Activated naive CD8-positive, alpha-beta T cell treated with anti-CD3 and anti-CD28 coated beads for 36 hours (primary cell): ENCODE results near the gene UBE2M. TPM values are rescaled to one million over a fixed set of nuclear protein-coding genes. Genes with fewer than 3 reads are reported as not detected.
"Not testable (repeated sequence)": the region's sequence is repeated elsewhere in the genome, so short reads cannot be mapped to it uniquely, and the experiment has no call there.

Experiments
- DNase-seq: peaks from one replicate; pipeline ENCODE4 v3.0.0; 2021
- H3K27ac Mint-ChIP-seq: one replicate; pipeline ENCODE4 v1.8.0; 2022; ENCODE audit warnings: mild to moderate bottlenecking, moderate library complexity, mixed read lengths
- H3K27me3 Mint-ChIP-seq: one replicate; pipeline ENCODE4 v1.8.0; 2022; ENCODE audit warnings: mild to moderate bottlenecking, mixed read lengths
- H3K36me3 Mint-ChIP-seq: one replicate; pipeline ENCODE4 v1.8.0; 2021; ENCODE audit warnings: mild to moderate bottlenecking, mixed read lengths
- H3K4me1 Mint-ChIP-seq: one replicate; pipeline ENCODE4 v1.8.0; 2021; ENCODE audit warnings: mixed read lengths
- H3K4me3 Mint-ChIP-seq: one replicate; pipeline ENCODE4 v1.8.0; 2022; ENCODE audit warnings: mild to moderate bottlenecking, moderate library complexity, mixed read lengths
- H3K9me3 Mint-ChIP-seq: one replicate; pipeline ENCODE4 v1.8.0; 2022; ENCODE audit warnings: mixed read lengths
- total RNA-seq, 2 experiments: library from RNA; stranded (reverse); gene quantifications; one replicate each; pipeline ENCODE4 v1.2.3, GENCODE V29; 2021

UBE2M gene
- 100 to 1,000 TPM; 154 to 162 TPM for total RNA-seq

DNA sequence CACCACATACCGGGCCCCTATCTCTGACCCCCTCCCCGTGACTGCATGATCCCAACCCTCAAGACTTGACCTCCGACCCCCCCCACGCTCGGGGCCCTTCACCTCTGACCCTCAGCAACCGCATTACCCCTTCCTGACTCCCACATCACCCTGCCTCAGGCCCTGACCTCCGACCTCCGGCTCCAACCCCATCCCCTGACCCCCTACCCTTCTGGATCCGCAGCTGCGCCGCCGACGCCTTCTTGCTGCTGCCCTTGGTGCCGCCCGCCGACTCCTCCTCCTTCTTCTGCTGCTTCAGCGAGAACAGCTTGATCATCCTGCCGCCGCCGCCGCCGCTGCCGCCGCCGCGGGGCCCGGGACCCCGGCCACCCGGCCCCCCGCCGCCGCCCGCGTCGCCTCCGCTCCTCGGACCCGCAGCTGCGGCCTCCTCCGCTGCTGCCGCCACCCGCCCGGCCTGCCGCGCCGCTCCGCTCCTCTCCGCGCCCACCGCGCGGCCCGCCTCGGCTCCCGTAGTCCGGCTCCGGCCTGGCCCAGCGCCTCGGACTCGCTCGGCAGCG is at the start of gene UBE2M:
Gene UBE2M, minus strand, starts transcription at position 546 of the 557 bp plus-strand sequence. Its CDS starts 230 bp downstream, at position 316.
- Mint-ChIP-seq H3K27ac (peak within 1 kb of the TSS; percentile 100), H3K27me3 (no peaks in the 10 kb centered on the region), H3K36me3 (peaks cover 60% of the 10 kb centered on the region), H3K4me3 (peak within 1 kb of the TSS; percentile 99), H3K9me3 (no peaks in the 10 kb centered on the region), H3K4me1 (peaks cover 45% of the 10 kb centered on the region)
- no peak for DNase-seq

DNA sequence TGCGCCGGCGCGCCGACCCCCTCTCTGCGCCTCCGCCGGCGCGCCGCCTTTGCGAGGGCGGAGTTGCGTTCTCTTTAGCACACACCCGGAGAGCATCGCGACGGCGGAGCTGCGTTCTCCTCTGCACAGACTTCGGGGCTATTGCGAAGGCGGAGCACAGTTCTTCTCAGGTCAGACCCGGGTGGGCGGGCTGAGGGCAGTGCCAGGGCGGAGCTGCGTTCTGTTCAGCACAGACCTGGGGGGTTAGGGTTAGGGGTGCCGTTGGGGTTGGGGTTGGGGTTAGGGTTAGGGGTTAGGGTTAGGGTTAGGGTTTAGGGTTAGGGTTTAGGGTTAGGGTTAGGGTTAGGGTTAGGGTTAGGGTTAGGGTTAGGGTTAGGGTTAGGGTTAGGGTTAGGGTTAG is 48.8 kb upstream of the UBE2M start:
- not testable (repeated sequence) for H3K4me1 Mint-ChIP-seq, H3K9me3 Mint-ChIP-seq, DNase-seq, H3K27me3 Mint-ChIP-seq, H3K36me3 Mint-ChIP-seq, H3K27ac Mint-ChIP-seq, H3K4me3 Mint-ChIP-seq

DNA sequence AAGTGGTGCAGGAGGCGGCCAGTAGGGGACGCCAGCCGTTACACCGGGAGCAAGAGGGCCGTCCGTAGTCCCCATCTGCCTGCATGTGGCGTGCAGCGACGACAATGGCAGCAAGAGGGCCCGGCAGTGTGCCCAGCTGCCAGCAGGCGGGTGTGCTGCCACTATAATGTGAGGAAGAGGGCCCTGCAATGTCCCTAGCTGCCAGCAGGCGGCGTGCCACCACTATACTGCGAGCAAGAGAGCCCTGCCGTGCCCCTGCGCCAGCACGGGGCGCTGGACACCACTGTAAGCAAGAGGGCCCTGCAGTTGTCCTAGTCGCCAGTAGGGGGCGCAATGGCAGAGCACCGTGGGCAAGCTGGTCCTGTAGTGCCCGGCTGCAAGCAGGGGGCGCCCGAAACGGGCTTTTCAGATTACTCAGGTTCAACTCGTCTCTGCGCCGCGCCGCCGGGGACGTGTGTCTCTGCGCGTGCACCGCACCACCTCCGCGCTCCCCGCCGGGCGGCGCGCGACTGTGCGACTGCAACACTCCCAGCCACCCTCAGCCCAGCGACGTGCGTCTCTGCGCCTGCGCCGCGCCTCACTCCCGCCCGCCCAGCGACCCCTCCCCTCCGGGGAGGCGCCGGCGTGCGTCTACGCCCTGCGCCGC is 48.0 kb upstream of the UBE2M start:
- H3K27me3 Mint-ChIP-seq, H3K27ac Mint-ChIP-seq, H3K4me1 Mint-ChIP-seq, H3K9me3 Mint-ChIP-seq, DNase-seq, H3K4me3 Mint-ChIP-seq, H3K36me3 Mint-ChIP-seq: not testable (repeated sequence)

DNA sequence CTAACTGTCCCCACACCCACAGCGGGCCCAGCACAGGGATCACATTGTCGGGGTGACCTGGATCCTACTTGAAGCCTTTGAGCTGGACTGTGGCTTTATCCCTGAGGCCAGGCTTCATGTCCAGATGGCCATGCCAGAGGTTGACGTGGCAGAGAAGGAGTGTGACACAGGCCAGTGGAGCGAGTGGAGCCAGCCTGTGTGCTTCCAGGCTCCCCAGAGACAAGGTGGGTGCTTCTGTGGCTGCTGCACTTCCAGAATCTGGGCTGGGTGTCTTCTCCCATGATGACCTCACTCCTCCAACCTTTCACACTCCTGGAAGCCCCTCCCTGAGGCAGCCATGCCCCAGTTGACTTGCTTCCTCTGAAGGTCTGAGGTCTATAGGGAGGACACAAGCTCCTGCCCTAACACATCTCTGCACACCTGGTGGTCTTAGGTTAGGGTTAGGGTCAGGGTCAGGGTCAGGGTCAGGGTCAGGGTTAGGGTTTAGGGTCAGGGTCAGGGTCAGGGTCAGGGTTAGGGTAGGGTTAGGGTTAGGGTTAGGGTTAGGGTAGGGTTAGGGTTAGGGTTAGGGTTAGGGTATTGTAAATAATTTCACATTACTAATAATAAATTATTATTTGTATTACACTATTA is 27.8 kb upstream of the UBE2M start:
- H3K36me3 Mint-ChIP-seq, result peaks cover 14% of the 10 kb centered on the region
- no peak for DNase-seq
- H3K4me3 Mint-ChIP-seq, result no peak overlapping the region
- no peak overlapping the region for H3K27ac Mint-ChIP-seq
- no peaks in the 10 kb centered on the region for H3K27me3 Mint-ChIP-seq
- H3K4me1 Mint-ChIP-seq, result peaks cover 4% of the 10 kb centered on the region
- no peaks in the 10 kb centered on the region for H3K9me3 Mint-ChIP-seq

DNA sequence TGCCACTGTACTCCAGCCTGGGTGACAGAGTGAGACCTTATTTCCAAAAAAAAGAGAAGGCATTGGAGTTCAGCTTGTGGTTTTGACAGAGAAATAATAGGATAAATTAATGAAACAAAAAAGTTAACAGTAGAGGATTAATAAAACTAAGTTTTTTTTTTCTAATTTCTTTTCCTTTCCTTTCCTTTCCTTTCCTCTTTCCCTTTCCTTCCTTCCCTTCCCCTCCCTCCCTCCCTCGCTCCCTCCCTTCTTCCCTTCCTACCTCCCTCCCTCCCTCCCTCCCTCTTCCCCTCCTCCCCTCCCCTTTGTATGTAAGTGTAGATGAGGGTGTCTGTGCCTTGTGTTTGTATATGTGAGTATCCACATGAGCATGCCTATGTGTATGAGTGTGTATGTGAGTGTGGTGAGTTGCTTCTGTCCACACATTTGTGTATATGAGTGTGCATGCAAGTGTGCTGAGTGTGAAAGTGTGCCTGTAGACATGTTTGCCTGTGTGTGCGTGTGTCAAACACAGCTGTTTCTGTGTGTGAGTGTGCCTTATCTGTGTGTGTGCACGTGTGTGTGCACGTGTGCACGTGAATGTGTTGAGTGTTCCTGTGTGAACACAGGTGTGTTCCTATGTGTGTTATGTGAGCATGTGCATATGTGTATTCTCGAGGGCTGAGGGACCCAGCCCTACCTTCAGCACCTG is 27.2 kb upstream of the UBE2M start:
- H3K9me3 Mint-ChIP-seq, result no peaks in the 10 kb centered on the region
- H3K27ac Mint-ChIP-seq, result no peak overlapping the region
- no peak overlapping the region for H3K4me3 Mint-ChIP-seq
- DNase-seq, result no peak
- H3K27me3 Mint-ChIP-seq, result no peaks in the 10 kb centered on the region
- H3K4me1 Mint-ChIP-seq, result peaks cover 9% of the 10 kb centered on the region
- H3K36me3 Mint-ChIP-seq, result peaks cover 15% of the 10 kb centered on the region

DNA sequence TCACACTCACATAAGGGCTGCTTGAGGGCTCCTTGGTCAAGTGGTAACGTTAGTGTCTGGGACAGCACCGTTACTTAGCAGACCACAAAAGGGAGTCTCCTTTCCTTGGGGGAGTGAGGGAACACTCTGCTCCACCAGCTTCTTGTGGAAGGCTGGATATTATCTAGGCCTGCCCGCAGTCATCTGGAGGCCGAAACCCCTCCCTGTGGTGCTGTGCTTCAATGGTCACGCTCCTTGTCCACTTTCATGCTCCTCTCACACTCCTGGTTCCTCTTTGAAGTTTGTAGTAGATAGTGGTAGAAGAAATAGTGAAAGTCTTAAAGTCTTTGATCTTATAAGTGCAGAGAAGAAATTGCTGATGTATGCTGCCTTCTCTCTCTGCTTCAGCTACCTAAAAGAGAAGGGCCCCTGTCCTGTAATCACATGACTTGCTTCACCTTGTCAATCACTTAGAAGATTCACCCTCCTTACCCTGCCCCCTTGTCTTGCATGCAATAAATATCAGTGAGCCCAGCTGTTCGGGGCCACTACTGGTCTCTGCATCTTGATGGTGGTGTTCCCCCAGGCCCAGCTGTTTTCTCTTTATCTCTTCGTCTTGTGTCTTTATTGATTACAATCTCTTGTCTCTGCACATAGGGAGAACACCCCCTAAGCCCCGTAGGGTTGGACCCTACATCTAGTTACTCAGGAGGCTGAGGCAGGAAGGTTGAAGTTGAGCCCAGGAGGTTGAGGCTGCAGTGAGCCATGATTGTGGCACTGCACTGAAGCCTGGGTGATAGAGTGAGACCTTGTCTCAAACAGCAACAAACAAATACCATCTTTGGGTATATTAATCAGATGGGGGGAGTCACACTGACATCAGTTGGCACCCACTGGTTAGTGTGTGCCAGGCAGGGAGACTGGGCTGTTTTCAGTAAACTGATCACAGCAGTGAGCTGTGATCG is 26.4 kb upstream of the UBE2M start:
- H3K36me3 Mint-ChIP-seq, result peaks cover 15% of the 10 kb centered on the region

DNA sequence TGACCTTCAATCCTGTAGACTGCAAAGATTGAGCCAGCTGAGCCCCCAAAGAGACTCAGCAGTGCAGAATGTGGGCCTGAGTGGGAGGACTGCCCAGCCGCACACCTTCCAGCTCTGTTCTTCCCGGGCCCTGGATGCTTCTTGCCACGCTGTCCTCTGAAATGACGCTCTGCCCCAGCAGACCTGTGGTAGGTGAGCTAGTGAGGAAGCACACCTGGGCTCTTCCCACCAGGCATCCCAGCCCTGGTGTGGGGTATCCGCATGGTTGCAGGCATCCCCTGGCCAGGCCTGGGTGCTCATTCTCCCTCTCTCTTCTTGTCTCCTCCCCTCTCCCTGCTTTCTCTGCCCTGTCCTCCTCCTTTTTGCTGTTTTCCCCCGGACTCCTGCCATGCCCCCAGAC is 24.6 kb upstream of the UBE2M start:
- no peak overlapping the region for H3K4me3 Mint-ChIP-seq
- no peaks in the 10 kb centered on the region for H3K9me3 Mint-ChIP-seq
- DNase-seq, result no peak
- H3K36me3 Mint-ChIP-seq, result peaks cover 15% of the 10 kb centered on the region
- H3K27ac Mint-ChIP-seq, result no peak overlapping the region
- no peaks in the 10 kb centered on the region for H3K27me3 Mint-ChIP-seq
- H3K4me1 Mint-ChIP-seq, result peaks cover 26% of the 10 kb centered on the region

More for the DNA sequence above, 26.4 kb upstream of the UBE2M start:
- Mint-ChIP-seq H3K27ac (peak overlapping the region; percentile 59), H3K4me1 (peaks cover 9% of the 10 kb centered on the region), H3K9me3 (no peaks in the 10 kb centered on the region), H3K4me3 (no peak overlapping the region), H3K27me3 (no peaks in the 10 kb centered on the region)
- no peak for DNase-seq

DNA sequence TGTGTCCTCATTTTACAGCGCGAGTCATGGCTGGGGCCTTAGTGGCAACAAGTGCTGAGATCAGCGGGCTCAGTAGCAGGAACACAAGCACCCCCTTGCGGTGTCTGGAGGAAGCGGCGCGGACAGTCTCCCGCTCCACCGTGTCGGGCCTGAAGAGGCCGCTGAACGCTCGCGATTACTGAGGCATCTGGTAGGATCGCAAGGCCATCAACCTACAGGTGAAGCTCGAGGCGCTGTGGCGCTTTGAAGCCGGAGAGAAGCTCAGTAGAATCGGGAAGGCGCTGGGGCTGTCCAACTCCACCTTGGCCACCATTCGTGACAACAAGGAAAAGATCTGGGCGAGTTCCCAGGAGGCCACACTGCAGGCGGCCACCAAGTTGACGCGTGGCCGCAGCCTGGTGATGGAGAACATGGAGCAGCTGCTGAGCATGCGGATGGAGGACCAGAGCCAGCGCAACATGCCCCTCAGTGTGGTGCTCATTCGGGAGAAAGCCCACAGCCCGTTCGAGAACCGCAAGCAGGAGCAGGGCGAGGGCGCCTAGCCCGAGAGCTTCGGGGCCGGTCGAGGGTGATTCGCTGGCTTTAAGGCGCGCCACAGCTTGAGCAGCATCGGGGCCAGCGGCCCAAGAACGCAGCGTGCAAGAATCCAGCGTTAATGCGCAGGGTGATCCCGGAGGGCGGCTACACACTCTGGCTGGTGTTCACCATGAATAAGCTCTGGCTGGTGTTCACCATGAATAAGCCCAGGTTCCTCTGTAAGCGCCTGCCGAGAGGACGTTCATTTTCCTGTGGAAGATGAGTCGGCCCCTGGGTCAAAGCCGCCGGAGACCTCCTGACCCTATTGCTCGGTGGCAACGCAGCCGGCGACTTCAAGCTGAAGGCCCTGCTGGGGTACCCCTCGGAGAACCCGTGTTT is 23.1 kb upstream of the UBE2M start:
- DNase-seq, result peak; percentile 89
- peaks cover 15% of the 10 kb centered on the region for H3K36me3 Mint-ChIP-seq
- H3K27me3 Mint-ChIP-seq, result no peaks in the 10 kb centered on the region
- H3K27ac Mint-ChIP-seq, result peak overlapping the region; percentile 69
- no peaks in the 10 kb centered on the region for H3K9me3 Mint-ChIP-seq
- peaks cover 28% of the 10 kb centered on the region for H3K4me1 Mint-ChIP-seq
- no peak overlapping the region for H3K4me3 Mint-ChIP-seq

DNA sequence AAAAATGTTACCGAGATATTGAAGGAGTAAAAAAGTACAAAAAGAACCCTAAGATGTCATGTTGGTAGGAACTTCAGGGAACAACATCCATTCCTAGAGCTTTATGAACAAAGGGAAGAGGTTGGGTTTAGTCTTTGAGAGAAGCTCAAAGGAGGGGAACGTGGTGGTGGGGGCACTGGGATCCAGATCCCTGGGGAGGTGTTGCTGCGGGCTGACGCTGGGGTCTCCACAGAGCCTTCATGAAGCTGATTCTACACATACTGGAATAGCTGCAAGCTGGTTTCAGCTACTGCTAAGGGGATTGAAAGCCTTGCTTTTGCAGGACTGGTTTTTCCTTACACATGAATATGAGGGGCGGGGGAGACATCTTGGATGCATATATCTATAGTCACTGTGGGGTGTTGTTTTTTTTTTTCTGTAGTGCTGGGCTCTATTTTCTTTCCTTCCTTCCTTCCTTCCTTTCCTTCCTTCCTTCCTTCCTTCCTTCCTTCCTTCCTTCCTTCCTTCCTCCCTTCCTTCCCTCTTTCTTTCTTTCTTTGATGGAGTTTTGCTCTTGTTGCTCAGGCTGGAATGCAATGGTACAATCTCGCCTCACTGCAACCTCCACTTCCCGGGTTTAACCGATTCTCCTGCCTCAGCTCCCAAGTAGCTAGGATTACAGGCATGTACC is 21.2 kb upstream of the UBE2M start:
- no peaks in the 10 kb centered on the region for H3K9me3 Mint-ChIP-seq
- peak overlapping the region; percentile 3 for H3K27ac Mint-ChIP-seq
- H3K36me3 Mint-ChIP-seq, result peaks cover 15% of the 10 kb centered on the region
- DNase-seq, result no peak
- H3K27me3 Mint-ChIP-seq, result no peaks in the 10 kb centered on the region
- H3K4me3 Mint-ChIP-seq, result no peak overlapping the region
- peaks cover 33% of the 10 kb centered on the region for H3K4me1 Mint-ChIP-seq

DNA sequence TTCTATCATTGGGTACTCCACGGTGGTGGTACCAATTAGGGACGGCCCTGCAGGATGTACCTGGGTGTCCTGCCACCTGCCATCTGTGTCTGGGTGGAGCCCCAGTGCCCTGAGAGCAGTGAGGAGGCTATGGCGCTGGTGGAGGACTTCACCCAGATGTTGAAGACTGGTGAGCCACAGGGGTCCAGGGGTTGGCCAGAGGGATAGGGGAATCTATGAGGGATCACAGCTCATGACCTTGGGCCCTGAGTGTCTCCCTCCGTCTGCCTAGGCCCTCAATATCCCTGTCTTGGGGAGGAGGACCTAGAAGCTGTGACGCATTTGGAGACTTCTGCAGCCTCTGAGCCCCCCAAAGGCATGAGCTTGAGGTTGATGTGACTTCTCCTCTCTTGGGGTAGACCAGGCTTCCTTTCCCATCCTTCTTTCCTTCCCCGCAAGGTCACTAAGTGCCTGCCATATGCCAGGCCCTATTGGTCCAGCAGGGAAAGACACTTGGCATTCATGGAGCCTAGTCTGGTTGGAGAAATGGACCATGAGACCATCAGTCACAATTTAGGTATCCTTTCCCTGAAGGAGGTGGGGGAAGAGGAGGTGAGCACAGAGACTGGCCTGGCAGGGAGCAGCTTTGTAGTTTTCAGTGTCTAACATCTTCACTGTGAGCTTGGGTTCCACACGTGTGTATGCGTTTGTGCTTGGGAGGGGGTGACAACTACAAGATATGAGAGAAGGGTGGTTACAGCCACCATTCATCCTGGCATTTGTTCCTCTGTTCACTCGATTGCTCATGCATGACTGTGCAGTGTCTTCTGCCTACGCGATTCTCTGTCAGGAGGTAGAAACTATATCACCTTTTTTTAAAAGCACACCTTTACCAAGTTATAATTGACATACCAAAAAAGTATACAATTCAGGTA is 19.9 kb upstream of the UBE2M start:
- H3K4me1 Mint-ChIP-seq, result peaks cover 44% of the 10 kb centered on the region

DNA sequence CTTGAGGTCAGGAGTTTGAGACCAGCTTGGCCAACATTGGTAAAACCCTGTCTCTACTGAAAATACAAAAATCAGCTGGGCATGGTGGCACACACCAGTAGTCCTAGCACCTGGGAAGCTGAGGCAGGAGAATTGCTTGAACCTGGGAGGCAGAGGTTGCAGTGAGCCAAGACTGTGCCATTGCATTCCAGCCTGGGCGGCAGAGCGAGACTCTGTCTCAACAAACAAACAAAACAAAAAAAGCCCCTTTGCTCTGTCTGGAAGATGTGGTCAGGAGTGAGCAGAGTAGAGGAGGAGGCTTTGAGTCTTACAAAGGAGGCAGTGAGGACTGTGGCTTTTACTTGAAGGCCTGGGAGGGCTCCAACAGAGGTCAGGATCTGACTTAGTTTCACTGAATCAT is 19.2 kb upstream of the UBE2M start:
- H3K4me1 Mint-ChIP-seq, result peaks cover 44% of the 10 kb centered on the region
- H3K9me3 Mint-ChIP-seq, H3K27ac Mint-ChIP-seq, H3K36me3 Mint-ChIP-seq, DNase-seq, H3K4me3 Mint-ChIP-seq, H3K27me3 Mint-ChIP-seq: not testable (repeated sequence)

More for the DNA sequence above, 19.9 kb upstream of the UBE2M start:
- no peaks in the 10 kb centered on the region for H3K27me3 Mint-ChIP-seq
- peaks cover 14% of the 10 kb centered on the region for H3K36me3 Mint-ChIP-seq
- H3K4me3 Mint-ChIP-seq, result no peak overlapping the region
- DNase-seq, result no peak
- peak overlapping the region; percentile 22 for H3K27ac Mint-ChIP-seq
- H3K9me3 Mint-ChIP-seq, result no peaks in the 10 kb centered on the region

DNA sequence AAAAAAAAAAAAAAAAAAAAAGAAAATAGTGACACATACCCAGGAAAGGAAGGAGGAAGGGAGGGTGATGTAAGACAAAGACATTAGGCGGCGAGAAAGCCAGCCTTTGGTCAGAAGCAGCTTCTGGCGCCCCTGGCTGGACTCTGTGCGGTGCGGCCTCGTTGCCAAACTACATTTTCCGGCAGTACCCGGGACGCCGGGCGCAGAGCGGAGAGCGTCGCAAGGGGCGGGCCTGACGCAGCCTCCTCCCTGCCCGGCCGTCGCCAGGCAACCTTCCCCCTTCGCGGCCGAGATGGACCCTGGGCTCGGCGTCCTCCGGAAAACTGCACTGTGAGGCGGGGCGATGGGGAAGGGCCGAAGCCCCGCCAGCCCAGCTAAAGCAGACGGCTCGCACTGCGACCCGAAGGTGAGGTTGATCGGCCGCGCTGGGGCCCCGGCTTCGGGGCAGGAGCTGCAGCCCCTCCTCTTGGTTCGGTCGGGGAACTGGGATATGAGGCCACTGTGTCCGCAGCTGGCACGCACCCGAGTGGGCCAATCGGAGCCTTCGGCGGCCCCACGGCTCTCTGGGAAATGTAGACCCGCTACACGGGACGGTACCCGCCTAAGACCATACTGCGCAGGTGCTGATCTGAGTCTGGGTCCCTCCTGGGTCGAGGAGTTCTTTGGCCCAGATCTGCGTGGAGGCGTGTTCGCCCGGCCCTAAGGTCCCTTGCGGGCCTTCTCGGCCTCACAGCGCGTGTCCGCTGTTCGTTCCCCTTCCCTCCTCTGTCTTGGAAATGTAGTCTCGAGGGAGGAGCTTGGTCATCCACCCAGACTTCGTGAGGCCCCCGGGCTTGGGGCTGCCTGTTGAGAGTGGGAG is 17.0 kb upstream of the UBE2M start:
- Mint-ChIP-seq H3K4me1 (peaks cover 48% of the 10 kb centered on the region), H3K27me3 (no peaks in the 10 kb centered on the region)

More for the DNA sequence above, 17.0 kb upstream of the UBE2M start:
- Mint-ChIP-seq H3K36me3 (peaks cover 10% of the 10 kb centered on the region), H3K27ac (peak overlapping the region; percentile 90), H3K9me3 (no peaks in the 10 kb centered on the region), H3K4me3 (peak overlapping the region; percentile 89)
- peak; percentile 87 for DNase-seq
